ENCODE data around the gene SHROOM2. TPM values are rescaled to one million over a fixed set of nuclear protein-coding genes. Genes with fewer than 3 reads are reported as not detected.
A peak's percentile ranks its signal among the peaks of the same experiment; 100 is the strongest.

SHROOM2 gene
- total and polyA plus RNA-seq, 4 donors = 3.0 to 15.5 (median 5.0) TPM

GRCh38 chrX:9977635-9978034 is 191.4 kb downstream of the SHROOM2 start:
- WGBS, 2 donors = 77 to 95% methylated on average over 3 of the region's 3 CpGs
- no peak overlapping the region for H3K9ac ChIP-seq (ENCODE audit: insufficient read depth in 1 of 2, low read length in 2 of 2)
- H3K4me3 ChIP-seq = no peak overlapping the region
- no peak for ATAC-seq (ENCODE audit: insufficient read depth, low FRiP score)
- H3K36me3 ChIP-seq (ENCODE audit: control insufficient read depth in 4 of 4, insufficient read depth in 4 of 4, low read length in 4 of 4) = no peaks in the 10 kb centered on the region
- TF ChIP-seq CTCF (IDR thresholded peaks at IDR 0.05; ENCODE audit: control extremely low read depth, extremely low read depth) = no peak
- DNase-seq = no peak
- no peaks in the 10 kb centered on the region for H3K4me1 ChIP-seq (ENCODE audit: control insufficient read depth in 5 of 5, insufficient read depth in 5 of 5, low read length in 5 of 5)
- H3K9me3 ChIP-seq (ENCODE audit: control insufficient read depth in 4 of 4, insufficient read depth in 3 of 4, low read length in 3 of 4) = peaks cover 0 to 9% (median 4%) of the 10 kb centered on the region in 4 donors
- H3K27me3 ChIP-seq (ENCODE audit: control insufficient read depth in 3 of 3, insufficient read depth in 3 of 3, low read length in 2 of 3) = no peaks in the 10 kb centered on the region
- no peak overlapping the region for H3K27ac ChIP-seq (ENCODE audit: low read depth in 1 of 2, low read length in 1 of 2)

GRCh38 chrX:9980401-9980800 is 194.2 kb downstream of the SHROOM2 start:
- Histone ChIP-seq H3K9ac (ENCODE audit: insufficient read depth in 1 of 2, low read length in 2 of 2) (no peak overlapping the region), H3K9me3 (ENCODE audit: control insufficient read depth in 4 of 4, insufficient read depth in 3 of 4, low read length in 3 of 4) (peaks cover 0 to 5% (median 2%) of the 10 kb centered on the region in 4 donors), H3K36me3 (ENCODE audit: control insufficient read depth in 4 of 4, insufficient read depth in 4 of 4, low read length in 4 of 4) (no peaks in the 10 kb centered on the region), H3K4me3 (no peak overlapping the region), H3K4me1 (ENCODE audit: control insufficient read depth in 5 of 5, insufficient read depth in 5 of 5, low read length in 5 of 5) (no peaks in the 10 kb centered on the region), H3K27me3 (ENCODE audit: control insufficient read depth in 3 of 3, insufficient read depth in 3 of 3, low read length in 2 of 3) (peaks cover 0 to 3% (median 0%) of the 10 kb centered on the region in 3 donors), H3K27ac (ENCODE audit: low read depth in 1 of 2, low read length in 1 of 2) (no peak overlapping the region)
- DNase-seq = peak in 1 of 3 donors; percentile 14
- no peak for ATAC-seq (ENCODE audit: insufficient read depth, low FRiP score)
- WGBS, 2 donors = 79 to 87% methylated on average over 7 of the region's 7 CpGs
- TF ChIP-seq CTCF (IDR thresholded peaks at IDR 0.05; ENCODE audit: control extremely low read depth, extremely low read depth) = no peak

GRCh38 chrX:9980927-9981326 is 194.7 kb downstream of the SHROOM2 start:
- Histone ChIP-seq H3K9me3 (ENCODE audit: control insufficient read depth in 4 of 4, insufficient read depth in 3 of 4, low read length in 3 of 4) (peaks cover 0 to 3% (median under 1%) of the 10 kb centered on the region in 4 donors), H3K9ac (ENCODE audit: insufficient read depth in 1 of 2, low read length in 2 of 2) (no peak overlapping the region), H3K27me3 (ENCODE audit: control insufficient read depth in 3 of 3, insufficient read depth in 3 of 3, low read length in 2 of 3) (peaks cover 0 to 3% (median 0%) of the 10 kb centered on the region in 3 donors), H3K27ac (ENCODE audit: low read depth in 1 of 2, low read length in 1 of 2) (no peak overlapping the region), H3K4me1 (ENCODE audit: control insufficient read depth in 5 of 5, insufficient read depth in 5 of 5, low read length in 5 of 5) (no peaks in the 10 kb centered on the region), H3K36me3 (ENCODE audit: control insufficient read depth in 4 of 4, insufficient read depth in 4 of 4, low read length in 4 of 4) (no peaks in the 10 kb centered on the region), H3K4me3 (no peak overlapping the region)
- TF ChIP-seq CTCF (IDR thresholded peaks at IDR 0.05; ENCODE audit: control extremely low read depth, extremely low read depth) = no peak
- 69 to 75% methylated on average over 5 of the region's 5 CpGs for WGBS, 2 donors
- DNase-seq (no peak), ATAC-seq (ENCODE audit: insufficient read depth, low FRiP score) (no peak)

- peaks cover 0 to 3% (median 0%) of the 10 kb centered on the region in 4 donors for H3K9me3 ChIP-seq (ENCODE audit: control insufficient read depth in 4 of 4, insufficient read depth in 3 of 4, low read length in 3 of 4)
- ATAC-seq (ENCODE audit: insufficient read depth, low FRiP score) (no peak), DNase-seq (no peak)
- H3K36me3 ChIP-seq (ENCODE audit: control insufficient read depth in 4 of 4, insufficient read depth in 4 of 4, low read length in 4 of 4) = no peaks in the 10 kb centered on the region
- no peak overlapping the region for H3K9ac ChIP-seq (ENCODE audit: insufficient read depth in 1 of 2, low read length in 2 of 2)
- 59 to 81% methylated on average over 18 of the region's 18 CpGs for WGBS, 2 donors
- H3K27me3 ChIP-seq (ENCODE audit: control insufficient read depth in 3 of 3, insufficient read depth in 3 of 3, low read length in 2 of 3) = peaks cover 0 to 3% (median 0%) of the 10 kb centered on the region in 3 donors
- H3K4me3 ChIP-seq = no peak overlapping the region
- no peak overlapping the region for H3K27ac ChIP-seq (ENCODE audit: low read depth in 1 of 2, low read length in 1 of 2)
- no peaks in the 10 kb centered on the region for H3K4me1 ChIP-seq (ENCODE audit: control insufficient read depth in 5 of 5, insufficient read depth in 5 of 5, low read length in 5 of 5)
- TF ChIP-seq CTCF (IDR thresholded peaks at IDR 0.05; ENCODE audit: control extremely low read depth, extremely low read depth) = no peak
Measured at GRCh38 chrX:9983441-9983840, 197.2 kb downstream of the SHROOM2 start.
